ENCODE measurements around the gene LAMC1. TPM values are rescaled to one million over a fixed set of nuclear protein-coding genes. Genes with fewer than 3 reads are reported as not detected.

LAMC1 gene
- total and polyA plus RNA-seq, 10 of the 15 experiments (the other 5 are each of a cell fraction or from before 2014, with no cell fraction given), result 4.6 to 51.4 (median 25.6) TPM

DNA sequence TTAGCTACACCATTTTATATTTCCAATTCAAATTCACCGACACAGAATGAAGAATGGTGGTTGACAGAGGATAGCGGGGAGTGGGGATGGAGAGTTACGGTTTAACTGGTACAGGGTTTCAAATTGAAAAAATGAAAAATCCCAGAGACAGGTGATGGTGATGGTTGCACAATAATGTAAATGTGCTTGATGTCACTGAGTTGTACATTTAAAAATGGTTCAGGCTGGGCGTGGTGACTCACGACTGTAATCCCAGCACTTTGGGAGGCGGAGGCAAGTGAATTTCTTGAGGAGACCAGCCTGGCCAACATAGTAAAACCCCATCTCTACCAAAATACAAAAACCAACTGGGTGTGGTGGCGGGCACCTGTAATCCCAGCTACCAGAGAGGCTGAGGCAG is 39.1 kb upstream of the LAMC1 start (continued):
- TF ChIP-seq, protein P1, sequence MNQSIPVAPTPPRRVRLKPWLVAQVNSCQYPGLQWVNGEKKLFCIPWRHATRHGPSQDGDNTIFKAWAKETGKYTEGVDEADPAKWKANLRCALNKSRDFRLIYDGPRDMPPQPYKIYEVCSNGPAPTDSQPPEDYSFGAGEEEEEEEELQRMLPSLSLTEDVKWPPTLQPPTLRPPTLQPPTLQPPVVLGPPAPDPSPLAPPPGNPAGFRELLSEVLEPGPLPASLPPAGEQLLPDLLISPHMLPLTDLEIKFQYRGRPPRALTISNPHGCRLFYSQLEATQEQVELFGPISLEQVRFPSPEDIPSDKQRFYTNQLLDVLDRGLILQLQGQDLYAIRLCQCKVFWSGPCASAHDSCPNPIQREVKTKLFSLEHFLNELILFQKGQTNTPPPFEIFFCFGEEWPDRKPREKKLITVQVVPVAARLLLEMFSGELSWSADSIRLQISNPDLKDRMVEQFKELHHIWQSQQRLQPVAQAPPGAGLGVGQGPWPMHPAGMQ (IDR thresholded peaks at IDR 0.05; ENCODE audit: borderline replicate concordance), result no peak
- TF ChIP-seq MYB (IDR thresholded peaks at IDR 0.05; ENCODE audit: borderline replicate concordance, low read depth, low read length) (no peak), NR2C2 (IDR thresholded peaks at IDR 0.05; ENCODE audit: borderline replicate concordance, control insufficient read depth, insufficient read length, low read depth) (no peak), CREM (IDR thresholded peaks at IDR 0.05; ENCODE audit: low read depth) (no peak)

DNA sequence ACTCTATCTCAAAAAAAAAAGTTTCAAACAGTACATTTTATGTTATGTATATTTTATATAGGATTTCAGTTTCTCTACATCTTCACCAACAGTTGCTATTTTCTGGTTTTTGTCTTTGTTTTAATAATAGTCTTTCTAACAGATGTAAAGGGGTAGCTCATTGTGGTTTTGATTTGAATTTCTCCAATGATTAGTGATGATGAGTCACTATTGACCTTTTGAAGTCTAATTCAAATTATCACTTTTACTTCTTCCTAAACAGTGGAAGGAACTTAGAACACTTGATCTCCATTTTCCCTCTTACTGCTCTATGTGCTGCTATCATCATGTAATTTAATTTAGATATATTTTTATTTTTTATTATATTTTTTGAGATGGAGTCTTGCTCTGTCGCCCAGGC is 38.6 kb upstream of the LAMC1 start:
- H3K27ac ChIP-seq (ENCODE audit: control insufficient read depth, insufficient read depth), result no peak overlapping the region
- CTCF ChIA-PET, result no interaction called here
- DNase-seq (ENCODE audit: low read depth, low spot score) (no peak), FAIRE-seq (no peak), ATAC-seq (no peak)
- H3K36me3 ChIP-seq (ENCODE audit: control insufficient read depth in 2 of 2, insufficient read depth in 2 of 2, low read length in 1 of 2), result no peaks in the 10 kb centered on the region
- no peaks in the 10 kb centered on the region for H3K79me2 ChIP-seq (ENCODE audit: control insufficient read depth, insufficient read depth, low read length)
- no TSS peak for BruUV-seq (replicated peaks)
- 56% methylated on average over 1 of the region's 1 CpG for WGBS (ENCODE audit: insufficient coverage, insufficient replicate concordance, low lambda C conversion rate, missing lambda C conversion rate)
- H3K4me2 ChIP-seq (ENCODE audit: control insufficient read depth, insufficient read depth), result no peak overlapping the region
- no peaks in the 10 kb centered on the region for H4K20me1 ChIP-seq (ENCODE audit: control insufficient read depth, insufficient read depth)
- no peaks in the 10 kb centered on the region for H3K4me1 ChIP-seq (ENCODE audit: control insufficient read depth, insufficient read depth, low read length)
- H3K4me3 ChIP-seq, result no peak overlapping the region
- RAD21 ChIA-PET (ENCODE audit: unreplicated experiment), result interaction anchor here (2.0 kb wide), 1 partner anchor 22 kb away, joined by 5 read pairs; no protein-coding TSS in a partner anchor
- TF ChIP-seq SIN3A (IDR thresholded peaks at IDR 0.05; ENCODE audit: low read depth, low read length), result no peak
- TF ChIP-seq MEF2A (IDR thresholded peaks at IDR 0.05; ENCODE audit: insufficient read depth, low read depth, low read length), result no peak
- intact Hi-C loops (cut with micrococcal nuclease; ENCODE audit: unreplicated experiment), result no loop called here
- no peak overlapping the region for H3K9ac ChIP-seq (ENCODE audit: control insufficient read depth, insufficient read depth, low read length)
- H2AFZ ChIP-seq (ENCODE audit: control insufficient read depth, low read depth, low read length), result no peak overlapping the region
- H3K9me3 ChIP-seq (replicated peaks; ENCODE audit: control insufficient read depth, insufficient read depth, low read length), result no peaks in the 10 kb centered on the region
- POLR2A ChIA-PET, result interaction anchor here (0.6 kb wide), 1 partner anchor 638 kb away, joined by 3 read pairs; no protein-coding TSS in a partner anchor
- no peaks in the 10 kb centered on the region; a peak in 1 of 4 replicates for H3K27me3 ChIP-seq (replicated peaks in 1 of 2; ENCODE audit: control insufficient read depth in 2 of 2, insufficient read depth in 2 of 2, low read length in 1 of 2)
- SMC1A ChIA-PET (ENCODE audit: uncharacterized antibody, unreplicated experiment), result interaction anchor here (1.0 kb wide), 1 partner anchor 24 kb away, joined by 3 read pairs; no protein-coding TSS in a partner anchor
- in situ Hi-C loops (cut with MboI), result no loop called here
